Vagina (tissue), 2 donors: ENCODE data around the gene DBN1.

Source experiments
- POLR2A ChIP-seq, 2 donors: fragments of 450-650 bp; IDR thresholded peaks; one replicate each; pipeline ENCODE4 v1.6.1; 2017; ENCODE audit warnings: antibody characterized with exemption in 2 of 2, mild to moderate bottlenecking in 2 of 2, moderate library complexity in 2 of 2
- POLR2AphosphoS5 ChIP-seq, 2 donors: sonication (generic); formaldehyde crosslinking; IDR thresholded peaks; one replicate each; pipeline ENCODE4 v1.9.0; 2017; ENCODE audit warnings: antibody characterized with exemption in 2 of 2, mild to moderate bottlenecking in 2 of 2, low read depth in 1 of 2; ENCODE audit not compliant: insufficient read depth in 1 of 2
- TF ChIP-seq, protein P1 (sequence below), 3 experiments: fragments of 450-650 bp in 2 of 3; fragments of 200-600 bp in 1 of 3; sonication (generic) in 1 of 3; IDR thresholded peaks; one replicate each; pipeline ENCODE4 v1.5.1; 2017 to 2019; ENCODE audit warnings: antibody characterized with exemption in 3 of 3, mild to moderate bottlenecking in 2 of 3, moderate library complexity in 2 of 3

GRCh38 chr5:177511796-177512675 is 38.6 kb upstream of the DBN1 start:
- TF ChIP-seq, protein P1, sequence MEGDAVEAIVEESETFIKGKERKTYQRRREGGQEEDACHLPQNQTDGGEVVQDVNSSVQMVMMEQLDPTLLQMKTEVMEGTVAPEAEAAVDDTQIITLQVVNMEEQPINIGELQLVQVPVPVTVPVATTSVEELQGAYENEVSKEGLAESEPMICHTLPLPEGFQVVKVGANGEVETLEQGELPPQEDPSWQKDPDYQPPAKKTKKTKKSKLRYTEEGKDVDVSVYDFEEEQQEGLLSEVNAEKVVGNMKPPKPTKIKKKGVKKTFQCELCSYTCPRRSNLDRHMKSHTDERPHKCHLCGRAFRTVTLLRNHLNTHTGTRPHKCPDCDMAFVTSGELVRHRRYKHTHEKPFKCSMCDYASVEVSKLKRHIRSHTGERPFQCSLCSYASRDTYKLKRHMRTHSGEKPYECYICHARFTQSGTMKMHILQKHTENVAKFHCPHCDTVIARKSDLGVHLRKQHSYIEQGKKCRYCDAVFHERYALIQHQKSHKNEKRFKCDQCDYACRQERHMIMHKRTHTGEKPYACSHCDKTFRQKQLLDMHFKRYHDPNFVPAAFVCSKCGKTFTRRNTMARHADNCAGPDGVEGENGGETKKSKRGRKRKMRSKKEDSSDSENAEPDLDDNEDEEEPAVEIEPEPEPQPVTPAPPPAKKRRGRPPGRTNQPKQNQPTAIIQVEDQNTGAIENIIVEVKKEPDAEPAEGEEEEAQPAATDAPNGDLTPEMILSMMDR (IDR thresholded peaks at IDR 0.05) = no peak
- TF ChIP-seq POLR2A (IDR thresholded peaks at IDR 0.05) (no peak), POLR2AphosphoS5 (IDR thresholded peaks at IDR 0.05; ENCODE audit: insufficient read depth in 1 of 2, low read depth in 1 of 2) (no peak)
